HCT116 (cell line): ENCODE data around the gene ARMH3. TPM values are rescaled to one million over a fixed set of nuclear protein-coding genes. Genes with fewer than 3 reads are reported as not detected.

Experiments
- ATAC-seq: fragments of 200-7000 bp; cut with Tn5 transposase; 2 replicates; pipeline ENCODE4 v1.9.1; 2020; ENCODE audit warnings: mild to moderate bottlenecking, moderate library complexity
- BruUV-seq: library from RNA; stranded (reverse); fragments of 400-500 nt; replicated peaks from 2 replicates; lab custom pipeline; 2021; lab: Mats Ljungman, UMichigan
- CTCF ChIA-PET: fragments of 300-600 bp; sonication (Branson Sonifier 250); formaldehyde crosslinking; loops from one replicate; lab custom pipeline; 2021; ENCODE audit warnings: antibody characterized with exemption; lab: Charles Lee
- POLR2A ChIA-PET: fragments of 300-600, 350-600 bp; sonication (Branson Sonifier 250); formaldehyde crosslinking; loops from one replicate; lab custom pipeline; 2021; ENCODE audit warnings: antibody characterized with exemption; lab: Charles Lee
- RAD21 ChIA-PET, 2 experiments: fragments of 300-600 bp; sonication (Branson Sonifier 250); formaldehyde crosslinking; loops; one replicate each; lab custom pipeline; 2023; ENCODE audit warnings: low total read pairs in 2 of 2; ENCODE audit not compliant: uncharacterized antibody in 2 of 2, unreplicated experiment in 2 of 2, low non-redundant PET in 1 of 2; lab: Charles Lee
- DNase-seq: peaks from one replicate; pipeline ENCODE4 v3.0.0-alpha.2; 2010; ENCODE audit warnings: low read depth, low spot score
- H2AFZ ChIP-seq: fragments of 200-600 bp; shearing (Covaris generic), sonication (generic); 2 replicates; pipeline ENCODE4 v1.6.1; 2017; ENCODE audit warnings: low read depth, mixed run types, mixed read lengths, antibody characterized with exemption, low read length; ENCODE audit not compliant: poor library complexity, severe bottlenecking
- H3K27ac ChIP-seq: 2 replicates; pipeline ENCODE4 v1.5.1; 2012; ENCODE audit warnings: low read depth, low read length
- H3K27me3 ChIP-seq: fragments of 200-600 bp; sonication (generic); 2 replicates; pipeline ENCODE4 v1.6.1; 2016; ENCODE audit warnings: mixed run types, low read length, mixed read lengths; ENCODE audit not compliant: insufficient read depth
- H3K36me3 ChIP-seq, 2 experiments: fragments of 200-500 bp in 1 of 2; fragments of 200-600 bp in 1 of 2; sonication (Bioruptor generic) in 1 of 2; sonication (generic) in 1 of 2; 2 replicates each; pipeline versions ENCODE4 v1.5.1 to v1.6.1; 2014 to 2016; ENCODE audit warnings: low read length in 2 of 2, inconsistent platforms in 1 of 2, mixed read lengths in 1 of 2, mixed run types in 1 of 2; ENCODE audit not compliant: insufficient read depth in 2 of 2, control insufficient read depth in 1 of 2
- H3K4me1 ChIP-seq, 2 experiments: fragments of 200-600 bp in 1 of 2; sonication (generic) in 1 of 2; 2 replicates each; pipeline versions ENCODE4 v1.5.1 to v1.6.1; 2012 to 2017; ENCODE audit warnings: low read length in 2 of 2, inconsistent platforms in 1 of 2, mild to moderate bottlenecking in 1 of 2, mixed read lengths in 1 of 2, mixed run types in 1 of 2, moderate library complexity in 1 of 2; ENCODE audit not compliant: insufficient read depth in 2 of 2, control insufficient read depth in 1 of 2
- H3K4me2 ChIP-seq: fragments of 200-600 bp; sonication (generic); 2 replicates; pipeline ENCODE4 v1.6.1; 2017; ENCODE audit warnings: mixed run types, low read length, mixed read lengths
- H3K4me3 ChIP-seq, 2 experiments: fragments of 200-600 bp in 1 of 2; sonication (generic) in 1 of 2; replicated peaks in 1 of 2; 2 replicates each; pipeline ENCODE4 v1.5.1; 2011 to 2016; ENCODE audit warnings: low read length in 2 of 2, control low read depth in 1 of 2, low read depth in 1 of 2, mild to moderate bottlenecking in 1 of 2, mixed read lengths in 1 of 2, mixed run types in 1 of 2
- H3K79me2 ChIP-seq: fragments of 200-600 bp; sonication (generic); 2 replicates; pipeline ENCODE4 v1.6.1; 2017; ENCODE audit warnings: mild to moderate bottlenecking, mixed run types, low read length, moderate library complexity, mixed read lengths; ENCODE audit not compliant: insufficient read depth
- H3K9ac ChIP-seq: fragments of 200-600 bp; sonication (generic); 2 replicates; pipeline ENCODE4 v1.6.1; 2016; ENCODE audit warnings: low read length, mixed read lengths
- H3K9me2 ChIP-seq: fragments of 200-600 bp; sonication (generic), shearing (Covaris generic); 2 replicates; pipeline ENCODE4 v1.6.1; 2017; ENCODE audit warnings: mixed run types, mild to moderate bottlenecking, moderate library complexity; ENCODE audit not compliant: insufficient read depth
- H3K9me3 ChIP-seq, 2 experiments: fragments of 200-500 bp in 1 of 2; fragments of 200-600 bp in 1 of 2; sonication (Bioruptor generic) in 1 of 2; sonication (generic) in 1 of 2; 2 replicates each; pipeline ENCODE4 v1.6.1; 2014 to 2017; ENCODE audit warnings: low read length in 2 of 2, mixed read lengths in 2 of 2, inconsistent platforms in 1 of 2, low read depth in 1 of 2, mild to moderate bottlenecking in 1 of 2, mixed run types in 1 of 2, moderate library complexity in 1 of 2; ENCODE audit not compliant: control insufficient read depth in 1 of 2, insufficient read depth in 1 of 2
- H4K20me1 ChIP-seq: fragments of 200-600 bp; sonication (generic), shearing (Covaris generic); 2 replicates; pipeline ENCODE4 v1.6.1; 2017; ENCODE audit warnings: mixed run types, mild to moderate bottlenecking, moderate library complexity; ENCODE audit not compliant: insufficient read depth
- ATF3 ChIP-seq: IDR thresholded peaks from 2 replicates; pipeline ENCODE4 v1.6.1; 2012
- CBX3 ChIP-seq: IDR thresholded peaks from 2 replicates; pipeline ENCODE4 v1.6.1; 2012; ENCODE audit warnings: low read depth
- CTCF ChIP-seq, 3 experiments: fragments of 200-600 bp in 1 of 3; sonication (generic) in 1 of 3; IDR thresholded peaks in 2 of 3; conservative IDR thresholded peaks in 1 of 3; 2 replicates each; pipeline ENCODE4 v1.5.1; 2012 to 2017; ENCODE audit warnings: low read depth in 2 of 3, low read length in 2 of 3, antibody characterized with exemption in 1 of 3, borderline replicate concordance in 1 of 3, control low read depth in 1 of 3, mild to moderate bottlenecking in 1 of 3, mixed read lengths in 1 of 3, mixed run types in 1 of 3, moderate library complexity in 1 of 3; ENCODE audit not compliant: insufficient read depth in 1 of 3
- EZH2 ChIP-seq: fragments of 200-600 bp; sonication (generic); IDR thresholded peaks from 2 replicates; pipeline ENCODE4 v1.6.1; 2017; ENCODE audit warnings: antibody characterized with exemption, mixed run types
- EZH2phosphoT487 ChIP-seq: fragments of 200-600 bp; IDR thresholded peaks from 2 replicates; pipeline ENCODE4 v1.6.1; 2018; ENCODE audit warnings: antibody characterized with exemption, borderline replicate concordance
- FOSL1 ChIP-seq: IDR thresholded peaks from 2 replicates; pipeline ENCODE4 v1.6.1; 2012; ENCODE audit warnings: low read depth
- JUND ChIP-seq: IDR thresholded peaks from 2 replicates; pipeline ENCODE4 v1.6.1; 2012
- POLR2A ChIP-seq: IDR thresholded peaks from 2 replicates; pipeline ENCODE4 v1.7.0; 2011; ENCODE audit warnings: borderline replicate concordance; ENCODE audit not compliant: insufficient read depth, insufficient read length; ENCODE audit errors: extremely low read depth
- POLR2AphosphoS5 ChIP-seq: IDR thresholded peaks from 2 replicates; pipeline ENCODE4 v1.6.1; 2011; ENCODE audit warnings: mild to moderate bottlenecking, low read depth, low read length, moderate library complexity
- RAD21 ChIP-seq: IDR thresholded peaks from 2 replicates; pipeline ENCODE4 v1.6.1; 2012; ENCODE audit warnings: low read depth, mild to moderate bottlenecking
- REST ChIP-seq: IDR thresholded peaks from 2 replicates; pipeline ENCODE4 v1.6.1; 2012; ENCODE audit warnings: low read depth
- SP1 ChIP-seq: IDR thresholded peaks from 2 replicates; pipeline ENCODE4 v1.6.1; 2012; ENCODE audit warnings: low read depth
- SRF ChIP-seq: IDR thresholded peaks from 2 replicates; pipeline ENCODE4 v1.6.1; 2012; ENCODE audit warnings: low read depth
- YY1 ChIP-seq: IDR thresholded peaks from 2 replicates; pipeline ENCODE4 v1.6.1; 2011; ENCODE audit warnings: low read length, low read depth, moderate library complexity, mild to moderate bottlenecking; ENCODE audit not compliant: insufficient replicate concordance; ENCODE audit errors: extremely low read depth
- ZBTB33 ChIP-seq: IDR thresholded peaks from 2 replicates; pipeline ENCODE4 v1.6.1; 2011; ENCODE audit warnings: mild to moderate bottlenecking, low read length, moderate library complexity; ENCODE audit not compliant: insufficient replicate concordance; ENCODE audit errors: extremely low read depth
- ZFX ChIP-seq: fragments of 450-650 bp; IDR thresholded peaks from 2 replicates; pipeline ENCODE4 v1.6.1; 2017
- ZNF274 ChIP-seq: fragments of 200-500 bp; sonication (Bioruptor generic); IDR thresholded peaks from 2 replicates; pipeline ENCODE4 v1.6.1; 2014; ENCODE audit warnings: mild to moderate bottlenecking, low read depth, low read length, inconsistent platforms
- intact Hi-C: fragments of 100-400 bp; cut with micrococcal nuclease; formaldehyde crosslinking; loops from 2 replicates; pipeline ENCODE4 v1.10.0; 2022
- total RNA-seq: library from RNA; stranded (reverse); gene quantifications from one replicate; pipeline ENCODE4 v1.2.1, GENCODE V29; 2021; ENCODE audit not compliant: unreplicated experiment

ARMH3 gene
- total RNA-seq, 1 experiment from 2014 or later: 30.4 TPM

- TF ChIP-seq ZBTB33 (no peak), POLR2AphosphoS5 (no peak), YY1 (no peak), ZFX (no peak), SRF (no peak), EZH2 (no peak)
These were observed 45.0 kb downstream of the ARMH3 start (continued) for GRCh38 chr10:102010961-102011360.

GRCh38 chr10:102009801-102010425 lies 46.1 kb downstream of the ARMH3 start:
- no peak overlapping the region for H3K4me3 ChIP-seq
- intact Hi-C loops: loop anchor here (1.0 to 2.0 kb wide), 7 partner anchors 63 to 797 kb away; no protein-coding TSS in a partner anchor
- H3K27ac ChIP-seq: no peak overlapping the region
- H3K9me3 ChIP-seq: no peaks in the 10 kb centered on the region
- H4K20me1 ChIP-seq: no peaks in the 10 kb centered on the region
- peaks cover 5 to 7% of the 10 kb centered on the region in 2 experiments for H3K4me1 ChIP-seq
- ChIA-PET POLR2A (interaction anchor here (0.6 to 2.4 kb wide), 5 partner anchors 8 to 192 kb away, joined by 3 to 21 read pairs (median 3); partner anchors contain the start of gene OGA), CTCF (interaction anchor here (0.6 to 7.1 kb wide), 43 partner anchors 9 to 796 kb away, joined by 3 to 267 read pairs (median 5); partner anchors contain the start of genes KCNIP2, NPM3 and OGA), RAD21 (interaction anchor here (0.6 to 3.1 kb wide), 17 partner anchors 14 to 407 kb away, joined by 3 to 50 read pairs (median 5); partner anchors contain the start of gene OGA (in 1 of the 2))
- no peaks in the 10 kb centered on the region for H3K27me3 ChIP-seq
- no peaks in the 10 kb centered on the region for H3K9me2 ChIP-seq
- no TSS peak for BruUV-seq
- DNase-seq (peak; percentile 88), ATAC-seq (peak; percentile 97)
- H2AFZ ChIP-seq: no peak overlapping the region
- peak overlapping the region; percentile 3 for H3K9ac ChIP-seq
- H3K79me2 ChIP-seq: no peaks in the 10 kb centered on the region
- H3K4me2 ChIP-seq: peak overlapping the region; percentile 25
- H3K36me3 ChIP-seq: peaks cover 18 to 26% of the 10 kb centered on the region in 2 experiments
- no peak for TF ChIP-seq SRF
- TF ChIP-seq CTCF (IDR thresholded peaks at IDR 0.05 in 2 of 3, conservative IDR thresholded peaks at IDR 0.05 in 1 of 3; ENCODE audit: borderline replicate concordance in 1 of 3, insufficient read depth in 1 of 3, low read depth in 2 of 3, low read length in 2 of 3): peak; percentile 98 to 100 (median 99)
- TF ChIP-seq FOSL1: peak; percentile 54; the same call in 1 of the 2 replicates
- TF ChIP-seq CBX3: no peak; the same call in 1 of the 2 replicates
- 0 out of 2 replicates have a peak, but pooled peaks have one; percentile 19 for TF ChIP-seq SP1
- TF ChIP-seq RAD21: peak; percentile 100
- no peak for TF ChIP-seq ZNF274
- peak; percentile 30; the same call in 1 of the 2 replicates for TF ChIP-seq JUND
- TF ChIP-seq REST: no peak
- no peak; the same call in 1 of the 2 replicates for TF ChIP-seq ATF3
- TF ChIP-seq POLR2A: no peak
- no peak for TF ChIP-seq EZH2phosphoT487
